Myocyte (in vitro differentiated cells): ENCODE data around the gene PTPN4. TPM values are rescaled to one million over a fixed set of nuclear protein-coding genes. Genes with fewer than 3 reads are reported as not detected.
"Not testable (repeated sequence)": the region's sequence is repeated elsewhere in the genome, so short reads cannot be mapped to it uniquely, and the experiment has no call there.

Source experiments
- DNase-seq: peaks from one replicate; pipeline ENCODE4 v3.0.0-alpha.2; 2012; ENCODE audit warnings: low read depth
- total RNA-seq: library from RNA; depleted of rRNA; stranded (reverse); fragments of >200 nt; gene quantifications from 2 replicates; pipeline ENCODE4 v1.2.3, GENCODE V29; 2014

The PTPN4 gene
- total RNA-seq, 1 donor from 2014 or later = 24.8 TPM

GRCh38 chr2:120012771-120013596 lies 253.3 kb downstream of the PTPN4 start, which contains the start of gene EPB41L5:
EPB41L5 (plus strand) TSS chr2:120013077; CDS start chr2:120019085, 6,008 bp downstream.
- DNase-seq = peak; percentile 96

GRCh38 chr2:120013597-120014223 lies 254.0 kb downstream of the PTPN4 start:
- peak; percentile 6 for DNase-seq

GRCh38 chr2:120014226-120014980 lies 254.7 kb downstream of the PTPN4 start:
- DNase-seq = peak; percentile 44

GRCh38 chr2:120016800-120017199 lies 257.1 kb downstream of the PTPN4 start:
- no peak for DNase-seq

GRCh38 chr2:120017201-120017600 lies 257.5 kb downstream of the PTPN4 start:
- no peak for DNase-seq

GRCh38 chr2:120018549-120018948 lies 258.8 kb downstream of the PTPN4 start:
- DNase-seq = peak; percentile 15

GRCh38 chr2:120020554-120020953 lies 260.8 kb downstream of the PTPN4 start:
- no peak for DNase-seq

- not testable (repeated sequence) for DNase-seq
Measured at GRCh38 chr2:120022505-120022904, 262.8 kb downstream of the PTPN4 start.

GRCh38 chr2:120026890-120027289 lies 267.2 kb downstream of the PTPN4 start:
- DNase-seq = no peak

- DNase-seq = no peak
Measured at GRCh38 chr2:120028795-120029194, 269.1 kb downstream of the PTPN4 start.

- DNase-seq = no peak
Measured at GRCh38 chr2:120029672-120030640, 270.2 kb downstream of the PTPN4 start.

GRCh38 chr2:120032297-120032696 lies 272.6 kb downstream of the PTPN4 start:
- DNase-seq = no peak

Other genes with a start within 250 kb of the PTPN4 start
- not detected in 2 replicates for gene SCTR, start 235.4 kb upstream of the PTPN4 start, total RNA-seq
- gene CFAP221, start 215.5 kb upstream of the PTPN4 start, total RNA-seq = not detected in 2 replicates
- gene TMEM177, start 80.7 kb upstream of the PTPN4 start, total RNA-seq = 12.3 and 16.7 TPM in 2 replicates